ENCODE data around the gene SELENOM. TPM values are rescaled to one million over a fixed set of nuclear protein-coding genes. Genes with fewer than 3 reads are reported as not detected.

SELENOM gene
- total RNA-seq, 1 donor = 152 TPM

GRCh38 chr22:31093086-31093850 lies 14.1 kb downstream of the SELENOM start:
- no peak overlapping the region for H3K4me3 ChIP-seq (ENCODE audit: low read depth, low read length)
- no peak for DNase-seq (ENCODE audit: low read depth)
- TF ChIP-seq CTCF (IDR thresholded peaks at IDR 0.05; ENCODE audit: insufficient read depth, low read depth, low read length) = no peak

GRCh38 chr22:31092161-31092560 lies 15.2 kb downstream of the SELENOM start:
- H3K4me3 ChIP-seq (ENCODE audit: low read depth, low read length) = no peak overlapping the region
- no peak for DNase-seq (ENCODE audit: low read depth)
- TF ChIP-seq CTCF (IDR thresholded peaks at IDR 0.05; ENCODE audit: insufficient read depth, low read depth, low read length) = no peak

GRCh38 chr22:31091106-31091975 lies 16.0 kb downstream of the SELENOM start:
- no peak for DNase-seq (ENCODE audit: low read depth)
- H3K4me3 ChIP-seq (ENCODE audit: low read depth, low read length) = no peak overlapping the region
- no peak for TF ChIP-seq CTCF (IDR thresholded peaks at IDR 0.05; ENCODE audit: insufficient read depth, low read depth, low read length)

GRCh38 chr22:31090217-31091085 lies 16.9 kb downstream of the SELENOM start:
- DNase-seq (ENCODE audit: low read depth) = no peak
- no peak overlapping the region for H3K4me3 ChIP-seq (ENCODE audit: low read depth, low read length)
- TF ChIP-seq CTCF (IDR thresholded peaks at IDR 0.05; ENCODE audit: insufficient read depth, low read depth, low read length) = no peak

GRCh38 chr22:31089160-31090100 lies 17.9 kb downstream of the SELENOM start:
- DNase-seq (ENCODE audit: low read depth) = peak; percentile 54
- H3K4me3 ChIP-seq (ENCODE audit: low read depth, low read length) = no peak overlapping the region
- peak; percentile 87 for TF ChIP-seq CTCF (IDR thresholded peaks at IDR 0.05; ENCODE audit: insufficient read depth, low read depth, low read length)
